Activated T-cell treated with anti-CD3 and anti-CD28 coated beads, Interleukin-2, amount 50 U/mL, for 48 hours (primary cell): ENCODE data around the gene DSE.

ENCODE experiments used
- DNase-seq, 2 experiments: peaks; one replicate each; pipeline ENCODE4 v3.0.0-alpha.2; 2020

DSE gene

GRCh38 chr6:116419069-116419786 is 48.5 kb downstream of the DSE start:
- DNase-seq = no peak

- DNase-seq = no peak
Observed at GRCh38 chr6:116420341-116420740, 49.6 kb downstream of the DSE start.

- no peak for DNase-seq
Observed at GRCh38 chr6:116422238-116422637, 51.5 kb downstream of the DSE start.

- no peak for DNase-seq
Observed at GRCh38 chr6:116424001-116424400, 53.3 kb downstream of the DSE start.

- no peak for DNase-seq
Observed at GRCh38 chr6:116426551-116426950, 55.8 kb downstream of the DSE start.

- no peak for DNase-seq
Observed at GRCh38 chr6:116429111-116429510, 58.4 kb downstream of the DSE start.

GRCh38 chr6:116430860-116431259 is 60.1 kb downstream of the DSE start:
- no peak for DNase-seq

GRCh38 chr6:116431964-116432595 is 61.3 kb downstream of the DSE start:
- no peak for DNase-seq

GRCh38 chr6:116433206-116433712 is 62.5 kb downstream of the DSE start:
- no peak for DNase-seq

- no peak for DNase-seq
Observed at GRCh38 chr6:116434056-116434725, 63.4 kb downstream of the DSE start.

- DNase-seq = no peak
Observed at GRCh38 chr6:116436586-116436985, 65.8 kb downstream of the DSE start.

GRCh38 chr6:116437656-116438055 is 66.9 kb downstream of the DSE start:
- DNase-seq = no peak

GRCh38 chr6:116438590-116439448 is 68.1 kb downstream of the DSE start:
- DNase-seq = no peak

GRCh38 chr6:116439522-116440051 is 68.8 kb downstream of the DSE start:
- DNase-seq = no peak

GRCh38 chr6:116443105-116443504 is 72.4 kb downstream of the DSE start:
- DNase-seq = no peak

- no peak for DNase-seq
Observed at GRCh38 chr6:116444092-116444491, 73.3 kb downstream of the DSE start.

- DNase-seq = no peak
Observed at GRCh38 chr6:116444575-116444974, 73.8 kb downstream of the DSE start.

- DNase-seq = no peak
Observed at GRCh38 chr6:116445102-116445501, 74.4 kb downstream of the DSE start.

- DNase-seq = no peak
Observed at GRCh38 chr6:116446399-116446798, 75.7 kb downstream of the DSE start.

- no peak for DNase-seq
Observed at GRCh38 chr6:116447052-116447451, 76.3 kb downstream of the DSE start.

- no peak for DNase-seq
Observed at GRCh38 chr6:116447496-116448011, 76.8 kb downstream of the DSE start.

- DNase-seq = no peak
Observed at GRCh38 chr6:116449565-116449964, 78.8 kb downstream of the DSE start.
